D721Med (cell line): ENCODE data around the gene SUPT6H.

ENCODE experiments used
- DNase-seq: peaks from one replicate; pipeline ENCODE4 v3.0.0; 2011; ENCODE audit warnings: low spot score; ENCODE audit not compliant: insufficient read length
- FAIRE-seq: peaks from 2 replicates; lab custom pipeline; 2011; peaks lifted over from hg19 to GRCh38; lab: Jason Lieb, UNC
- TF ChIP-seq, protein P1 (sequence below): IDR thresholded peaks from 2 replicates; pipeline ENCODE4 v1.5.1; 2012; ENCODE audit warnings: mild to moderate bottlenecking, control low read depth; ENCODE audit not compliant: insufficient read depth; ENCODE audit errors: missing control alignments

Gene SUPT6H

DNA sequence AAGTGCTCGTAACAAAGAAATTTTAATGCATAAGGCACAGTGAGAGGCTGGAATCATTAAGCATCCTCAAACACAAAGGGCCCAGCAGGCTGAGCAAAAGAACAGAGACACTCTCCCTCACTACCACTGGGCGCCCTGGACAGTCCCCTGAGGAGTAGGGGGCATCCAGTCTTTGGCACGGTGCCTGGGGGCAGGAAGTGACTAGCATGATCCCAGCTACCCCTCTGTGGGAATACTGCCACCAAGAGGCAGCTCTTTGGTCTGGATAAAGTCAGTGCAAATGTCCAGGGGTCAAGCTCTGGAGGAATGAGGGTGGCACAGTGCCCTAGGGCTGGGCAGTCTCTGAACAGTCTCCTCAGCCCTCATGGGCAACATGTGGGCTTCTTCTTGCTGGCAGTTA lies 52.3 kb downstream of the SUPT6H start:
- DNase-seq (no peak), FAIRE-seq (no peak)
- TF ChIP-seq, protein P1, sequence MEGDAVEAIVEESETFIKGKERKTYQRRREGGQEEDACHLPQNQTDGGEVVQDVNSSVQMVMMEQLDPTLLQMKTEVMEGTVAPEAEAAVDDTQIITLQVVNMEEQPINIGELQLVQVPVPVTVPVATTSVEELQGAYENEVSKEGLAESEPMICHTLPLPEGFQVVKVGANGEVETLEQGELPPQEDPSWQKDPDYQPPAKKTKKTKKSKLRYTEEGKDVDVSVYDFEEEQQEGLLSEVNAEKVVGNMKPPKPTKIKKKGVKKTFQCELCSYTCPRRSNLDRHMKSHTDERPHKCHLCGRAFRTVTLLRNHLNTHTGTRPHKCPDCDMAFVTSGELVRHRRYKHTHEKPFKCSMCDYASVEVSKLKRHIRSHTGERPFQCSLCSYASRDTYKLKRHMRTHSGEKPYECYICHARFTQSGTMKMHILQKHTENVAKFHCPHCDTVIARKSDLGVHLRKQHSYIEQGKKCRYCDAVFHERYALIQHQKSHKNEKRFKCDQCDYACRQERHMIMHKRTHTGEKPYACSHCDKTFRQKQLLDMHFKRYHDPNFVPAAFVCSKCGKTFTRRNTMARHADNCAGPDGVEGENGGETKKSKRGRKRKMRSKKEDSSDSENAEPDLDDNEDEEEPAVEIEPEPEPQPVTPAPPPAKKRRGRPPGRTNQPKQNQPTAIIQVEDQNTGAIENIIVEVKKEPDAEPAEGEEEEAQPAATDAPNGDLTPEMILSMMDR = no peak

DNA sequence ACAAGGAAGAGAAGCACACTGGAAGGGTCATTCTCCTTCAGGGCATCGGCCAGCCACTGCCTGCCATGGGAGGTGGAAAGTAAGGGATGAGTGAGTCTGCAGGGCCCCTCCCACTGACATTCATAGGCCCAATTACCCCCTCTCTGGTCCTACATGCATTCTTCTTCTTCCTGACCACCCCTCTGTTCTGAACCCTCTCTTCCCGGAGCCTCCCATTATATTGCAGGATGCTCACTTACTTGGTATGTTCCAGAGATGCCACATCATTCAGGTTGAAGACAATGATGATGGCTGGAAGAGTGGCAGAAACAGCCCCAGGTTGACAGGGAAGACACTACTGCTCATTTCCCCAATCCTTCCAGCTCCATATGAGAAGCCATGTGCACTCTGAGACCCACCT lies 53.2 kb downstream of the SUPT6H start:
- FAIRE-seq (no peak), DNase-seq (no peak)
- TF ChIP-seq, protein P1 = no peak

DNA sequence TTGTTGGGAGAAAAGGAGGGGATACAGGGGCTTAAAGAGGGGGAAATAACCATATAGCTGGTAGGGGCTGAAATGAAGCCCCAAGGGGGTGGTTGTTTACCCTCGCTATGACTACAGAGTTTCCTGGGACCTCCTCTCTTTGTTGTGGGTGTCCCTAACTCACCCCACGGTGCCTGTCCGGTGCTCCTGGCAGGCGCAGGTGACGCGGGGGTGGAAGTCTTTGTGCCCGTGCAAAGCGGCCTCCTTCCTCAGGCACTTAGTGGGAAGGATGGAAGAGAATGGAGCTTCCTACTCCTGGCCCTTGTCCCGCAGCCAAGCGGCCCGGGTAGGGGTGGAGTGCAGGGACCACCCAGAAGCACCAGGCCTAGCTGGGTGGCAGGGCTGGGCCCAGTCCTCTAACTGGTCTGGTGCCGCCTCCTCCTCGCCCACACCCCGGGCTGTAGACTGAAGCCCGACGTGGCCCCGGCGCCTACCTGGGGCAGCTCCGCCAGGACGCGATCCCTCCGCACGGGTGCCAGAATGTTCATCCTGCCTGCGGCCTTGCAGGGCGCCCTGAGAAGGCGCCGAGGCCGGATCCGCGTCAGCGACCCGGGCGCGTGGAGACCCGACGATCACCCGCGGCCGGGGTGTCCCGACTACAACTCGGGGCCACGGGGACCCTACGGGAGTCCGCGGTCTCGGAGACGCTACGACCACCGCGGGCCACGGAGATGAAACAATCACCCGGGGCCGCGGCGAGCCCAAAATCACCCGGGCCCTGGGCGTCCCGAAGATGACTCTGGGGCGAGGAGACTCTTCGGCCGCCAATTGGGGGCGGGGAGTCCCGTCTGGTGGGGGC lies 55.0 kb downstream of the SUPT6H start:
- TF ChIP-seq, protein P1 = no peak
- FAIRE-seq (no peak), DNase-seq (no peak)

DNA sequence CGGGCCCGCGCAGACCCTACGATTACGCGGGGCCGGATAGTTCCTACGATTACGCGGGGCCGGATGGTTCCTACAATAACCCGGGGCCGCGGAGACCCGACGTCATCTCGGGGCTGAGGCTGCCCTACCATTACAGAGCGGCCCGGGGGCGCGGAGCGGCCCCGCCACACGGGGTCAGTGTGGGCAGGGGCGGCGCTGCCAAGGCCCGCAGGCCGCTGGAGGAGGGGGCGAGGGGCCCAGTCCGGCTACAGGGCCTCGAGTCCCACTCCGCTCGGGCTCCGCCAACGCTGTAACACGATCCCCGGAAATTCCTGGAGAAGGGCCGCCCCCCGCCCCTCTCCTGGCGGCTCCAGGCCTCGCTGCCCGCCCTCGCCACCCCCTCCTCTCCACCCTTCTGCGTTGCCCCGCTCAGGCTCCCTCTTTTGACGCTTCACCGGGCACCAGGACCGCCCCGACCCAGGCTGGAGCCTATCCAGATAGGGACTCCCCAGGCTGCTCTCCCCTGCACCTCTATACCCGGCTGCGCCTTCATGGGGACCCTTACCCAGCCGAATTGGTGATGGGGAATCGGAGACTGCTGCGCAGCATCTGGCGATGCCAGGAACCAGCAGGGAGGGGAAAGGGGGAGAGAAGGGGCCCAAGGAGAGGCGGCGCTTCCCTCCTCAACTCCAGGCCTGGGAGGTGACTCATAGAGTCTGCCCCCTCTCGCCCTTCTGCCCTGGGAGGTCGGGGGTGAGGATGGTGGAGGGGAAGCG lies 55.8 kb downstream of the SUPT6H start, which contains the start of gene RAB34:
Gene RAB34 (minus strand): TSS at position 291 of the 755 bp plus-strand sequence. CDS start 602 bp downstream, outside the sequence.
- no peak for FAIRE-seq
- no peak for DNase-seq
- TF ChIP-seq, protein P1 = no peak

DNA sequence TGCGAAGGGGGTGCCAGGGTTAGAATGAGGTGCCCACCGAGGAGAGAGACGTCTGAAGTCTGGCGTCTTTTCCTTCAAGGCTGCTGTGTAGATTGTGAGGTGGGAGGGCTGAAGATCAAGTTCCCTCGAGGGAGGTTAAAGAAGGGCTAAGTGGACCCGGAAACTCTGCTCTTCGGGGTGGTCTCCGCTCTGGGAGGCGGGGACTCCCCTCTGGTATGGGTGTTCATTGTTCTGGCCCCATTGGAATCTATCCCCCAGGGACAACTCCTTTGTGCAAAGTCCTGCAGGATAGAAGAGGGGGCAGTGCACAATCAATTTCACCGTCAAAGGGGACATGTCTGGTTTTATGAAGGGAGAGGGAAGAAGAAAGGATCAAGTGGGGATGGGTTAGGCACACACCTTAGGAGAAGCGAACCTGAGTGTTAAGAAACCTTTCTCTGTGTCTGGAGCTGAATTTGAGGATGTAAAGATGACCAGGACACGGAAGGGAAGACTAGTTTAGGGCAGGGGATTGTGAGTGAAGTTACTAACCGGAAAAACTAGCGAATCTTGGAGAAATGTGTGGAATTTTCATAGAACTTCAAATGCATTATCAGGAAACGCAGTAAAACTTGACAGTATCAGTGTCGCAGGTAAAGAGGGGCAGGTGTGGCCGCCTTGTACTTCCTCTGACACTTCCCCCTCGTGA lies 56.5 kb downstream of the SUPT6H start:
- FAIRE-seq (no peak), DNase-seq (no peak)
- TF ChIP-seq, protein P1 = no peak

DNA sequence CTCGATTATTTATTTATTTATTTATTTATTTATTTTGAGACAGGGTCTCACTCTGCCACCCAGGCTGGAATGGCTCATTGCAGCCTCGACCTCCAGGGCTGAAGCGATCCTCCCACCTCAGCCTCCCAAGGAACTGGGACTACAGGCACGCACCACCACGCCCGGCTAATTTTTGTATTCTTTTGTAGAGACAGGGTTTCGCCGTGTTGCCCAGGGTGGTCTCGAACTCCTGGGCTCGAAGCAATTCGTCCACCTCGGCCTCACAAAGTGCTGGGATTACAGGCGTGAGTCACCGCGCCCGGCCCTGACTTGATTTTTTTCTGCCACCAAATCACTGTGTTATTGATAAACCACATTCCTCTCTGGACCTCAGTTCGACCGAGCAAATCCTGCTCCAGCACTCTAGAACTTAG lies 57.0 kb downstream of the SUPT6H start:
- FAIRE-seq (no peak), DNase-seq (no peak)
- TF ChIP-seq, protein P1 = no peak
